ENCODE measurements around the gene BTF3. TPM values are rescaled to one million over a fixed set of nuclear protein-coding genes. Genes with fewer than 3 reads are reported as not detected.

Gene BTF3
- total and polyA plus RNA-seq, 9 of the 15 experiments (the other 6 are each of a cell fraction or from before 2014, with no cell fraction given): 534 to 1,637 (median 848) TPM

DNA sequence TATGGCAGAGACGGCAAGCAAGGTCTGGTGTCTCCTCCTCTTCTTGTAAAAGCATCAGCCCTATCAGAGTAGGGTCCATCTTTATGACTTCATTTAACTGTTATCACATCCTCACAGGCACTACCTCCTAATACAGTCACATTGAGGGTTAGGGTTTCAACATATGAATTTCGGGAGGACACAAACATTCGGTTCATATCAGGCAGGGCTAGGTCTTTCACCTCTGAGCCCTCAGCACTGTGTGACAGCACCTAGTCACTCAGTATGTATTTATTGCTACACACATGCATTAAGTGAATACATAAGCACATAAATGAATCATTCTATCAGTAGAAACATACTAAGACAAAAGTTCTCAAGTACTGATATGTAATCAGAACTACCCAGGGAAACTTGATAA lies 9.4 kb upstream of the BTF3 start (continued):
- TF ChIP-seq, protein P1, sequence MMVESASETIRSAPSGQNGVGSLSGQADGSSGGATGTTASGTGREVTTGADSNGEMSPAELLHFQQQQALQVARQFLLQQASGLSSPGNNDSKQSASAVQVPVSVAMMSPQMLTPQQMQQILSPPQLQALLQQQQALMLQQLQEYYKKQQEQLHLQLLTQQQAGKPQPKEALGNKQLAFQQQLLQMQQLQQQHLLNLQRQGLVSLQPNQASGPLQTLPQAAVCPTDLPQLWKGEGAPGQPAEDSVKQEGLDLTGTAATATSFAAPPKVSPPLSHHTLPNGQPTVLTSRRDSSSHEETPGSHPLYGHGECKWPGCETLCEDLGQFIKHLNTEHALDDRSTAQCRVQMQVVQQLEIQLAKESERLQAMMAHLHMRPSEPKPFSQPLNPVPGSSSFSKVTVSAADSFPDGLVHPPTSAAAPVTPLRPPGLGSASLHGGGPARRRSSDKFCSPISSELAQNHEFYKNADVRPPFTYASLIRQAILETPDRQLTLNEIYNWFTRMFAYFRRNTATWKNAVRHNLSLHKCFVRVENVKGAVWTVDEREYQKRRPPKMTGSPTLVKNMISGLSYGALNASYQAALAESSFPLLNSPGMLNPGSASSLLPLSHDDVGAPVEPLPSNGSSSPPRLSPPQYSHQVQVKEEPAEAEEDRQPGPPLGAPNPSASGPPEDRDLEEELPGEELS (CRISPR knock-in tag; IDR thresholded peaks at IDR 0.05; ENCODE audit: borderline replicate concordance): no peak
- no peak for TF ChIP-seq ZNF316 (IDR thresholded peaks at IDR 0.05)
- TF ChIP-seq NFXL1 (CRISPR knock-in tag; IDR thresholded peaks at IDR 0.05): no peak
- 0 out of 2 replicates have a peak, but pooled peaks have one; percentile 32 for TF ChIP-seq SMAD4 (CRISPR knock-in tag; conservative IDR thresholded peaks at IDR 0.05)
- TF ChIP-seq FOXA3 (CRISPR knock-in tag; conservative IDR thresholded peaks at IDR 0.05 in 1 of 2, IDR thresholded peaks at IDR 0.05 in 1 of 2): 0 out of 4 replicates have a peak, but pooled peaks of 1 of the 2 experiments have one; percentile 16
- 0 out of 2 replicates have a peak, but pooled peaks have one; percentile 7 for TF ChIP-seq MEF2D (tag; conservative IDR thresholded peaks at IDR 0.05; ENCODE audit: low read depth)
- TF ChIP-seq ZNF384 (IDR thresholded peaks at IDR 0.05; ENCODE audit: low read depth, low read length): no peak
- TF ChIP-seq KDM2B (CRISPR knock-in tag; IDR thresholded peaks at IDR 0.05): no peak
- TF ChIP-seq ARNT (IDR thresholded peaks at IDR 0.05): 0 out of 4 replicates have a peak, but pooled peaks of 1 of the 2 experiments have one; percentile 36
- no peak for TF ChIP-seq PCBP1 (IDR thresholded peaks at IDR 0.05; ENCODE audit: low read depth, low read length, poor library complexity, severe bottlenecking)
- TF ChIP-seq, protein P2, sequence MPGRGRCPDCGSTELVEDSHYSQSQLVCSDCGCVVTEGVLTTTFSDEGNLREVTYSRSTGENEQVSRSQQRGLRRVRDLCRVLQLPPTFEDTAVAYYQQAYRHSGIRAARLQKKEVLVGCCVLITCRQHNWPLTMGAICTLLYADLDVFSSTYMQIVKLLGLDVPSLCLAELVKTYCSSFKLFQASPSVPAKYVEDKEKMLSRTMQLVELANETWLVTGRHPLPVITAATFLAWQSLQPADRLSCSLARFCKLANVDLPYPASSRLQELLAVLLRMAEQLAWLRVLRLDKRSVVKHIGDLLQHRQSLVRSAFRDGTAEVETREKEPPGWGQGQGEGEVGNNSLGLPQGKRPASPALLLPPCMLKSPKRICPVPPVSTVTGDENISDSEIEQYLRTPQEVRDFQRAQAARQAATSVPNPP (IDR thresholded peaks at IDR 0.05; ENCODE audit: borderline replicate concordance, insufficient read depth, insufficient read length): no peak
- TF ChIP-seq, protein P3, sequence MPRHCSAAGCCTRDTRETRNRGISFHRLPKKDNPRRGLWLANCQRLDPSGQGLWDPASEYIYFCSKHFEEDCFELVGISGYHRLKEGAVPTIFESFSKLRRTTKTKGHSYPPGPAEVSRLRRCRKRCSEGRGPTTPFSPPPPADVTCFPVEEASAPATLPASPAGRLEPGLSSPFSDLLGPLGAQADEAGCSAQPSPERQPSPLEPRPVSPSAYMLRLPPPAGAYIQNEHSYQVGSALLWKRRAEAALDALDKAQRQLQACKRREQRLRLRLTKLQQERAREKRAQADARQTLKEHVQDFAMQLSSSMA (CRISPR knock-in tag; IDR thresholded peaks at IDR 0.05): no peak
- TF ChIP-seq MEIS2 (IDR thresholded peaks at IDR 0.05; ENCODE audit: partially characterized antibody): peak; percentile 73
- TF ChIP-seq XRCC4 (IDR thresholded peaks at IDR 0.05; ENCODE audit: extremely low read depth, insufficient read depth, insufficient read length): no peak
- TF ChIP-seq, protein P4, sequence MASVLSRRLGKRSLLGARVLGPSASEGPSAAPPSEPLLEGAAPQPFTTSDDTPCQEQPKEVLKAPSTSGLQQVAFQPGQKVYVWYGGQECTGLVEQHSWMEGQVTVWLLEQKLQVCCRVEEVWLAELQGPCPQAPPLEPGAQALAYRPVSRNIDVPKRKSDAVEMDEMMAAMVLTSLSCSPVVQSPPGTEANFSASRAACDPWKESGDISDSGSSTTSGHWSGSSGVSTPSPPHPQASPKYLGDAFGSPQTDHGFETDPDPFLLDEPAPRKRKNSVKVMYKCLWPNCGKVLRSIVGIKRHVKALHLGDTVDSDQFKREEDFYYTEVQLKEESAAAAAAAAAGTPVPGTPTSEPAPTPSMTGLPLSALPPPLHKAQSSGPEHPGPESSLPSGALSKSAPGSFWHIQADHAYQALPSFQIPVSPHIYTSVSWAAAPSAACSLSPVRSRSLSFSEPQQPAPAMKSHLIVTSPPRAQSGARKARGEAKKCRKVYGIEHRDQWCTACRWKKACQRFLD (CRISPR knock-in tag; IDR thresholded peaks at IDR 0.05): 0 out of 2 replicates have a peak, but pooled peaks have one; percentile 43
- TF ChIP-seq, protein P5, sequence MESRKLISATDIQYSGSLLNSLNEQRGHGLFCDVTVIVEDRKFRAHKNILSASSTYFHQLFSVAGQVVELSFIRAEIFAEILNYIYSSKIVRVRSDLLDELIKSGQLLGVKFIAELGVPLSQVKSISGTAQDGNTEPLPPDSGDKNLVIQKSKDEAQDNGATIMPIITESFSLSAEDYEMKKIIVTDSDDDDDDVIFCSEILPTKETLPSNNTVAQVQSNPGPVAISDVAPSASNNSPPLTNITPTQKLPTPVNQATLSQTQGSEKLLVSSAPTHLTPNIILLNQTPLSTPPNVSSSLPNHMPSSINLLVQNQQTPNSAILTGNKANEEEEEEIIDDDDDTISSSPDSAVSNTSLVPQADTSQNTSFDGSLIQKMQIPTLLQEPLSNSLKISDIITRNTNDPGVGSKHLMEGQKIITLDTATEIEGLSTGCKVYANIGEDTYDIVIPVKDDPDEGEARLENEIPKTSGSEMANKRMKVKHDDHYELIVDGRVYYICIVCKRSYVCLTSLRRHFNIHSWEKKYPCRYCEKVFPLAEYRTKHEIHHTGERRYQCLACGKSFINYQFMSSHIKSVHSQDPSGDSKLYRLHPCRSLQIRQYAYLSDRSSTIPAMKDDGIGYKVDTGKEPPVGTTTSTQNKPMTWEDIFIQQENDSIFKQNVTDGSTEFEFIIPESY (CRISPR knock-in tag; IDR thresholded peaks at IDR 0.05): no peak
- no peak for TF ChIP-seq EZH2 (IDR thresholded peaks at IDR 0.05; ENCODE audit: borderline replicate concordance, low read depth, low read length)
- TF ChIP-seq NR2C2 (CRISPR knock-in tag; IDR thresholded peaks at IDR 0.05): no peak
- no peak for TF ChIP-seq NR2C2 (tag; IDR thresholded peaks at IDR 0.05)
- no peak for TF ChIP-seq CSDE1 (IDR thresholded peaks at IDR 0.05)
- no peak for TF ChIP-seq ZNF766 (CRISPR knock-in tag; conservative IDR thresholded peaks at IDR 0.05)
- no peak for TF ChIP-seq TAF15 (IDR thresholded peaks at IDR 0.05; ENCODE audit: low read depth, low read length)
